Keratinocyte (primary cell): ENCODE data around the gene TMEM107. TPM values are rescaled to one million over a fixed set of nuclear protein-coding genes. Genes with fewer than 3 reads are reported as not detected.

Source experiments
- DNase-seq: peaks from one replicate; pipeline ENCODE4 v3.0.0-alpha.2; 2011; ENCODE audit warnings: low read depth, missing footprints, low spot score
- FAIRE-seq: peaks from 2 replicates; lab custom pipeline; 2011; peaks lifted over from hg19 to GRCh38; lab: Jason Lieb, UNC
- H2AFZ ChIP-seq: 2 replicates; pipeline ENCODE4 v1.6.0; 2012; ENCODE audit warnings: low read length, control low read depth, inconsistent platforms; ENCODE audit not compliant: control insufficient read depth
- H3K27ac ChIP-seq: 2 replicates; pipeline ENCODE4 v1.5.1; 2011; ENCODE audit warnings: low read length; ENCODE audit not compliant: control insufficient read depth, insufficient read depth
- H3K27me3 ChIP-seq: 3 replicates; pipeline ENCODE4 v1.6.0; 2011; ENCODE audit warnings: low read length; ENCODE audit not compliant: control insufficient read depth, insufficient read depth; ENCODE audit errors: extremely low read depth
- H3K36me3 ChIP-seq, 2 experiments: 2 replicates in 1 of 2; 3 replicates in 1 of 2; pipeline ENCODE4 v1.5.1; 2011; ENCODE audit warnings: low read length in 2 of 2, mild to moderate bottlenecking in 1 of 2; ENCODE audit not compliant: control insufficient read depth in 2 of 2, insufficient read depth in 2 of 2; ENCODE audit errors: extremely low read depth in 1 of 2
- H3K4me1 ChIP-seq: 3 replicates; pipeline ENCODE4 v1.5.1; 2011; ENCODE audit warnings: low read length; ENCODE audit not compliant: control insufficient read depth, insufficient read depth; ENCODE audit errors: extremely low read depth
- H3K4me2 ChIP-seq: 3 replicates; pipeline ENCODE4 v1.6.0; 2011; ENCODE audit warnings: low read depth, low read length; ENCODE audit not compliant: control insufficient read depth, insufficient read depth; ENCODE audit errors: extremely low read depth
- H3K4me3 ChIP-seq, 3 experiments: fragments of 200-600 bp in 1 of 3; sonication (generic) in 1 of 3; 2 replicates in 2 of 3; 3 replicates in 1 of 3; pipeline ENCODE4 v1.5.1; 2011 to 2016; ENCODE audit warnings: low read length in 3 of 3, mild to moderate bottlenecking in 3 of 3, control low read depth in 2 of 3, inconsistent platforms in 1 of 3, low read depth in 1 of 3, mixed read lengths in 1 of 3, mixed run types in 1 of 3, moderate library complexity in 1 of 3; ENCODE audit not compliant: control insufficient read depth in 2 of 3, insufficient read depth in 2 of 3; ENCODE audit errors: extremely low read depth in 1 of 3
- H3K79me2 ChIP-seq: 2 replicates; pipeline ENCODE4 v1.6.0; 2012; ENCODE audit warnings: low read length; ENCODE audit not compliant: control insufficient read depth, insufficient read depth
- H3K9ac ChIP-seq: 3 replicates; pipeline ENCODE4 v1.6.0; 2011; ENCODE audit warnings: low read length; ENCODE audit not compliant: control insufficient read depth, insufficient read depth; ENCODE audit errors: extremely low read depth
- H3K9me1 ChIP-seq: 3 replicates; pipeline ENCODE4 v1.6.0; 2011; ENCODE audit warnings: low read length; ENCODE audit not compliant: control insufficient read depth, insufficient read depth; ENCODE audit errors: extremely low read depth
- H3K9me3 ChIP-seq: 2 replicates; pipeline ENCODE4 v1.5.1; 2012; ENCODE audit warnings: low read depth, low read length; ENCODE audit not compliant: control insufficient read depth
- H4K20me1 ChIP-seq: 3 replicates; pipeline ENCODE4 v1.6.0; 2011; ENCODE audit warnings: low read length; ENCODE audit not compliant: control insufficient read depth, insufficient read depth; ENCODE audit errors: extremely low read depth
- EZH2 ChIP-seq: IDR thresholded peaks from one replicate; pipeline ENCODE4 v1.6.1; 2012; ENCODE audit warnings: inconsistent platforms, mild to moderate bottlenecking, low read length, moderate library complexity
- dilution Hi-C: fragments of 300-500 bp; cut with MboI; formaldehyde crosslinking; loops from one replicate; pipeline ENCODE4 v1.7.0; 2020; ENCODE audit warnings: low sequenced_read_pairs; ENCODE audit not compliant: extremely low pct_ligation_motif_present
- polyA plus RNA-seq, 5 experiments: library from polyadenylated mRNA; depleted of rRNA in 3 of 5; stranded (reverse) in 3 of 5; stranded (forward) in 1 of 5; unstranded in 1 of 5; fragments of >200 nt; gene quantifications; 1 replicate in 1 of 5; 2 replicates in 3 of 5; 3 replicates in 1 of 5; pipeline versions ENCODE4 v1.2.1 to v1.2.3, GENCODE V29; 2011 to 2012; ENCODE audit warnings: missing spikeins in 2 of 5, low read depth in 1 of 5, low replicate concordance in 1 of 5
- TF ChIP-seq, protein P1 (sequence below), 3 experiments: IDR thresholded peaks in 1 of 3; conservative IDR thresholded peaks in 1 of 3; optimal IDR thresholded peaks in 1 of 3; 2 replicates in 2 of 3; 3 replicates in 1 of 3; pipeline versions ENCODE3 to v1.5.1; 2011; ENCODE audit warnings: low read length in 3 of 3, mild to moderate bottlenecking in 3 of 3, moderate library complexity in 2 of 3, control low read depth in 1 of 3, inconsistent platforms in 1 of 3; ENCODE audit not compliant: insufficient read depth in 2 of 3; ENCODE audit errors: extremely low read depth in 1 of 3

TMEM107 gene
- polyA plus RNA-seq, 1 donor (not counting 4 experiments of a cell fraction or from before 2014, with no cell fraction given), result 19.0 TPM

- peak overlapping the region; percentile 76 for H3K27ac ChIP-seq
Observed at GRCh38 chr17:8161289-8162232, 14.6 kb downstream of the TMEM107 start.

DNA sequence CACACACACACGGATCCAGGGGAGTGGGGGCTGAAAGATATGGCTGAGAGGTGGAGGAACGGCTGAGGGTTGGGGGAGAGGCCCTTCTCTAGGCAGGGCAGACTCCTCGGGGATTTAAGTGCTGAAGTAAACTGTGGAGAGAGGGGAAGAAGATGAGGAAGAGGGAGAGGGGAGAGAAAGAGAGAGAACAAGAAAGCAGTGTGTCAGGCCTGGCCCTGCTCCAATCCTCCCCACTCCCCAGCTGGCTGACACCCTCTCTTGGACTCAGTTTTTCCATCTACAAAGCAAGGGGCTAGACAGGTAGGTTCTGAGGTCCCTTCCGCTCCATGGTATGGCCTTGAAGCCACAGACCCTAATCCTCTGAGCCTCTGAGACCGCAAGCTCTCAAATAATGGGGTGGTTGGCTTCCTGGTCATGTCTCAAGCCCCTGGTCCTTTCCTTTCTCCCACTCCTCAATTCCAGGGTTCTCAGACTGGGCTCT, 15.4 kb downstream of the TMEM107 start:
- DNase-seq (no peak), FAIRE-seq (no peak)
- no peaks in the 10 kb centered on the region for H3K9me1 ChIP-seq
- H3K36me3 ChIP-seq, result peaks cover 12 to 26% of the 10 kb centered on the region in 2 experiments
- H3K4me1 ChIP-seq, result peaks cover 34% of the 10 kb centered on the region
- no peaks in the 10 kb centered on the region for H3K27me3 ChIP-seq
- TF ChIP-seq, protein P1, sequence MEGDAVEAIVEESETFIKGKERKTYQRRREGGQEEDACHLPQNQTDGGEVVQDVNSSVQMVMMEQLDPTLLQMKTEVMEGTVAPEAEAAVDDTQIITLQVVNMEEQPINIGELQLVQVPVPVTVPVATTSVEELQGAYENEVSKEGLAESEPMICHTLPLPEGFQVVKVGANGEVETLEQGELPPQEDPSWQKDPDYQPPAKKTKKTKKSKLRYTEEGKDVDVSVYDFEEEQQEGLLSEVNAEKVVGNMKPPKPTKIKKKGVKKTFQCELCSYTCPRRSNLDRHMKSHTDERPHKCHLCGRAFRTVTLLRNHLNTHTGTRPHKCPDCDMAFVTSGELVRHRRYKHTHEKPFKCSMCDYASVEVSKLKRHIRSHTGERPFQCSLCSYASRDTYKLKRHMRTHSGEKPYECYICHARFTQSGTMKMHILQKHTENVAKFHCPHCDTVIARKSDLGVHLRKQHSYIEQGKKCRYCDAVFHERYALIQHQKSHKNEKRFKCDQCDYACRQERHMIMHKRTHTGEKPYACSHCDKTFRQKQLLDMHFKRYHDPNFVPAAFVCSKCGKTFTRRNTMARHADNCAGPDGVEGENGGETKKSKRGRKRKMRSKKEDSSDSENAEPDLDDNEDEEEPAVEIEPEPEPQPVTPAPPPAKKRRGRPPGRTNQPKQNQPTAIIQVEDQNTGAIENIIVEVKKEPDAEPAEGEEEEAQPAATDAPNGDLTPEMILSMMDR (optimal IDR thresholded peaks at IDR 0.05 in 1 of 3, IDR thresholded peaks at IDR 0.05 in 1 of 3, conservative IDR thresholded peaks at IDR 0.05 in 1 of 3; ENCODE audit: extremely low read depth in 1 of 3, insufficient read depth in 2 of 3, low read length in 3 of 3), result no peak
- TF ChIP-seq EZH2, result no peak
- no peaks in the 10 kb centered on the region for H3K9me3 ChIP-seq
- H3K4me2 ChIP-seq, result no peak overlapping the region
- H4K20me1 ChIP-seq, result no peaks in the 10 kb centered on the region
- no peak overlapping the region for H3K4me3 ChIP-seq
- H3K79me2 ChIP-seq, result peaks cover 22% of the 10 kb centered on the region
- H2AFZ ChIP-seq, result no peak overlapping the region
- H3K27ac ChIP-seq, result no peak overlapping the region
- dilution Hi-C loops, result no loop called here
- H3K9ac ChIP-seq, result peak overlapping the region; percentile 29

More at GRCh38 chr17:8161289-8162232, 14.6 kb downstream of the TMEM107 start:
- no peaks in the 10 kb centered on the region for H3K9me3 ChIP-seq
- peaks cover 12 to 26% of the 10 kb centered on the region in 2 experiments for H3K36me3 ChIP-seq
- no peaks in the 10 kb centered on the region for H4K20me1 ChIP-seq
- H3K4me2 ChIP-seq, result peak overlapping the region; percentile 96
- FAIRE-seq (no peak), DNase-seq (no peak)
- H3K9ac ChIP-seq, result peak overlapping the region; percentile 93
- H3K4me1 ChIP-seq, result peaks cover 40% of the 10 kb centered on the region
- H3K79me2 ChIP-seq, result peaks cover 18% of the 10 kb centered on the region
- H3K4me3 ChIP-seq, result peak overlapping the region; percentile 91 to 99 (median 92)
- no peak for TF ChIP-seq EZH2
- TF ChIP-seq, protein P1 (optimal IDR thresholded peaks at IDR 0.05 in 1 of 3, IDR thresholded peaks at IDR 0.05 in 1 of 3, conservative IDR thresholded peaks at IDR 0.05 in 1 of 3; ENCODE audit: extremely low read depth in 1 of 3, insufficient read depth in 2 of 3, low read length in 3 of 3), result no peak
- dilution Hi-C loops, result no loop called here
- no peak overlapping the region for H2AFZ ChIP-seq
- no peaks in the 10 kb centered on the region for H3K9me1 ChIP-seq
- no peaks in the 10 kb centered on the region for H3K27me3 ChIP-seq
